WTC11 (cell line): ENCODE measurements around the gene ARIH1. TPM values are rescaled to one million over a fixed set of nuclear protein-coding genes. Genes with fewer than 3 reads are reported as not detected.

Experiments used
- ATAC-seq: fragments of 200-7000 bp; cut with Tn5 transposase; 2 replicates; pipeline ENCODE4 v1.10.0; 2021; ENCODE audit warnings: mild to moderate bottlenecking, moderate library complexity
- CTCF ChIA-PET: fragments of 300-600 bp; sonication (Branson Sonifier 250); formaldehyde crosslinking; loops from one replicate; lab custom pipeline; 2021; ENCODE audit warnings: antibody characterized with exemption; lab: Charles Lee
- POLR2A ChIA-PET: fragments of 350-600 bp; sonication (Branson Sonifier 250); formaldehyde crosslinking; loops from one replicate; lab custom pipeline; 2021; ENCODE audit warnings: antibody characterized with exemption; lab: Charles Lee
- DNase-seq: peaks from one replicate; pipeline ENCODE4 v3.0.0; 2021; ENCODE audit warnings: low spot score
- H3K27ac Mint-ChIP-seq: 2 replicates; pipeline ENCODE4 v1.8.0; 2021; ENCODE audit warnings: mixed read lengths
- H3K27me3 Mint-ChIP-seq: 2 replicates; pipeline ENCODE4 v1.8.0; 2021; ENCODE audit warnings: low read depth, mild to moderate bottlenecking, moderate library complexity, mixed read lengths
- H3K36me3 Mint-ChIP-seq: 2 replicates; pipeline ENCODE4 v1.8.0; 2021; ENCODE audit warnings: mixed read lengths
- H3K4me1 Mint-ChIP-seq: 2 replicates; pipeline ENCODE4 v1.8.0; 2022; ENCODE audit warnings: mixed read lengths
- H3K4me3 Mint-ChIP-seq: 2 replicates; pipeline ENCODE4 v1.8.0; 2021; ENCODE audit warnings: mild to moderate bottlenecking, moderate library complexity, mixed read lengths
- H3K9me3 Mint-ChIP-seq: 2 replicates; pipeline ENCODE4 v1.8.0; 2021; ENCODE audit warnings: mixed read lengths
- ATF1 ChIP-seq: sonication (generic); formaldehyde crosslinking; IDR thresholded peaks from 2 replicates; pipeline ENCODE4 v1.8.1; 2023; ENCODE audit warnings: mild to moderate bottlenecking, moderate library complexity, missing genetic modification reagents
- CREB1 ChIP-seq: sonication (generic); formaldehyde crosslinking; IDR thresholded peaks from 2 replicates; pipeline ENCODE4 v1.8.0; 2023; ENCODE audit warnings: mild to moderate bottlenecking, missing genetic modification reagents
- E2F4 ChIP-seq: sonication (generic); formaldehyde crosslinking; IDR thresholded peaks from 2 replicates; pipeline ENCODE4 v1.8.1; 2022; ENCODE audit warnings: low read depth, mild to moderate bottlenecking, moderate library complexity, missing genetic modification reagents, borderline replicate concordance
- ESRRA ChIP-seq: sonication (generic); formaldehyde crosslinking; IDR thresholded peaks from 2 replicates; pipeline ENCODE4 v1.8.1; 2022; ENCODE audit warnings: mild to moderate bottlenecking, missing genetic modification reagents, borderline replicate concordance
- JAZF1 ChIP-seq: fragments of 250-450 bp; sonication (Bioruptor Pico); IDR thresholded peaks from 2 replicates; pipeline ENCODE4 v1.9.0; 2021; ENCODE audit warnings: moderate library complexity, mild to moderate bottlenecking, inconsistent platforms
- JUN ChIP-seq: sonication (generic); formaldehyde crosslinking; IDR thresholded peaks from 2 replicates; pipeline ENCODE4 v1.8.0; 2023; ENCODE audit warnings: mild to moderate bottlenecking, missing genetic modification reagents
- KAT7 ChIP-seq: sonication (generic); formaldehyde crosslinking; IDR thresholded peaks from 2 replicates; pipeline ENCODE4 v1.8.1; 2023; ENCODE audit warnings: missing genetic modification reagents, mild to moderate bottlenecking, borderline replicate concordance
- MLX ChIP-seq: sonication (generic); formaldehyde crosslinking; IDR thresholded peaks from 2 replicates; pipeline ENCODE4 v1.8.1; 2023; ENCODE audit warnings: mild to moderate bottlenecking, missing genetic modification reagents, moderate library complexity
- MXD4 ChIP-seq: fragments of 250-450 bp; sonication (Bioruptor Pico); IDR thresholded peaks from 2 replicates; pipeline ENCODE4 v1.8.0; 2021; ENCODE audit warnings: mild to moderate bottlenecking, moderate library complexity, borderline replicate concordance
- NFATC4 ChIP-seq: fragments of 250-450 bp; sonication (Bioruptor Pico); IDR thresholded peaks from 2 replicates; pipeline ENCODE4 v1.9.0; 2021; ENCODE audit warnings: mild to moderate bottlenecking
- NR2C2 ChIP-seq: sonication (generic); formaldehyde crosslinking; IDR thresholded peaks from 2 replicates; pipeline ENCODE4 v1.8.0; 2022; ENCODE audit warnings: mild to moderate bottlenecking, missing genetic modification reagents
- PRRX2 ChIP-seq: fragments of 250-450 bp; sonication (Bioruptor Pico); IDR thresholded peaks from 2 replicates; pipeline ENCODE4 v1.8.0; 2021; ENCODE audit warnings: mild to moderate bottlenecking
- SP1 ChIP-seq: sonication (generic); formaldehyde crosslinking; conservative IDR thresholded peaks from 2 replicates; pipeline ENCODE4 v1.8.1; 2022; ENCODE audit warnings: missing genetic modification reagents
- TEAD4 ChIP-seq: sonication (generic); formaldehyde crosslinking; IDR thresholded peaks from 2 replicates; pipeline ENCODE4 v1.8.0; 2022; ENCODE audit warnings: mild to moderate bottlenecking, missing genetic modification reagents
- USF2 ChIP-seq: sonication (generic); formaldehyde crosslinking; IDR thresholded peaks from 2 replicates; pipeline ENCODE4 v1.8.1; 2023; ENCODE audit warnings: mild to moderate bottlenecking, missing genetic modification reagents, moderate library complexity
- ZNF416 ChIP-seq: fragments of 250-450 bp; sonication (Bioruptor Pico); IDR thresholded peaks from 2 replicates; pipeline ENCODE4 v1.9.0; 2021; ENCODE audit warnings: mild to moderate bottlenecking, inconsistent platforms
- ZNF423 ChIP-seq: fragments of 250-450 bp; sonication (Bioruptor Pico); IDR thresholded peaks from 2 replicates; pipeline ENCODE4 v2.1.2; 2022; ENCODE audit warnings: mild to moderate bottlenecking, moderate library complexity
- ZNF425 ChIP-seq: fragments of 250-450 bp; sonication (Bioruptor Pico); conservative IDR thresholded peaks from 2 replicates; pipeline ENCODE4 v1.9.0; 2021; ENCODE audit warnings: mild to moderate bottlenecking
- total RNA-seq: library from RNA; stranded (reverse); gene quantifications from 3 replicates; pipeline ENCODE4 v1.2.3, GENCODE V29; 2021
- TF ChIP-seq, protein P1 (sequence below): fragments of 250-450 bp; sonication (Bioruptor Pico); IDR thresholded peaks from 2 replicates; pipeline ENCODE4 v2.1.2; 2022; ENCODE audit warnings: mild to moderate bottlenecking, moderate library complexity
- TF ChIP-seq, protein P2 (sequence below): sonication (generic); formaldehyde crosslinking; IDR thresholded peaks from 2 replicates; pipeline ENCODE4 v1.8.1; 2023; ENCODE audit warnings: mild to moderate bottlenecking, missing genetic modification reagents
- TF ChIP-seq, protein P3 (sequence below): sonication (generic); formaldehyde crosslinking; IDR thresholded peaks from 2 replicates; pipeline ENCODE4 v1.8.0; 2022; ENCODE audit warnings: mild to moderate bottlenecking, missing genetic modification reagents
- TF ChIP-seq, protein P4 (sequence below): sonication (generic); formaldehyde crosslinking; IDR thresholded peaks from 2 replicates; pipeline ENCODE4 v1.8.1; 2022; ENCODE audit warnings: missing genetic modification reagents, borderline replicate concordance
- TF ChIP-seq, protein P5 (sequence below): sonication (generic); formaldehyde crosslinking; IDR thresholded peaks from 2 replicates; pipeline ENCODE4 v1.8.1; 2023; ENCODE audit warnings: mild to moderate bottlenecking, missing genetic modification reagents
- TF ChIP-seq, protein P6 (sequence below): sonication (generic); formaldehyde crosslinking; conservative IDR thresholded peaks from 2 replicates; pipeline ENCODE4 v1.8.1; 2022; ENCODE audit warnings: mild to moderate bottlenecking, missing genetic modification reagents

The ARIH1 gene
- total RNA-seq, 1 experiment from 2014 or later = 198 TPM

DNA sequence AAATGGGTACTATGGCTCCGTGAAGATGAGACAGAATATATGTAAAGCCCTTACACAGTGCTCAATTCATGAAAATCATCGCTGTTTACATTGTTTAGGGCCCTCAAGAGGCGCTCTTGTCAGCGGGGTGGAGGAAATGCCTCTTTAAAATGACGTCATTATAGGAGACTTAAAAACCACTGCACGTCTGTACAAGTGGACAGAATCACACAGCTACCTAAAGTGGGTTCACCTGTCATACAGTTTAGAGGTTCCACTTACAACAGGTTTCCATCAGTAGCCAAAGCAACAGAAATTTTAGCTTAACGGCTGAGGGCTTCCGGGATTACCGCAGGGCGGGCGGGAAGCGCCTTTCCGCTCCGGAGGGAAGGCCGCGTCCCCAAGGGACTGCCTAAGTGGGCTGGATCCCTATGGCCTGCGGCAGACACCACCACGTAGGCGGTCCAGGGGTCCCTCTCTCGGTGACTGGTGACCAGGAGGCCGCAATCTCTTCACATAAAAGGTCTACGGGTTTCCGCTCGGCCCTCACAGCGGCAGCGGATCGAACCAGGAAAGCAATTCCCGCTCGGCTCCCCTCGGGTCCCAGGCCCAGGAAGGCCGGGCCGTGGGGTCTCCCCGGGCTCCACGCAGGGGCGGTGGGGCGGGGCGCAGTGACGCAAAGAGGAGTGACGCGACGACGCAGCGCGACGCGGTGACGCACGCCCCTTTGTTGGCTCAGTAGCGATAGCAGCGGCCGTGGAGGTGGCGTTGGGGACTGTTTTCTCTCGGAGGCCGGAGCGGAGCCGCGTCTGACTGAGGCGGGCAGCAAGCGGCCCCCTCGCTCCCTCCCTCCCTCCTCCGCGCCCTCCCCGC, at the start of gene ARIH1 (continued):
- TF ChIP-seq, protein P1, sequence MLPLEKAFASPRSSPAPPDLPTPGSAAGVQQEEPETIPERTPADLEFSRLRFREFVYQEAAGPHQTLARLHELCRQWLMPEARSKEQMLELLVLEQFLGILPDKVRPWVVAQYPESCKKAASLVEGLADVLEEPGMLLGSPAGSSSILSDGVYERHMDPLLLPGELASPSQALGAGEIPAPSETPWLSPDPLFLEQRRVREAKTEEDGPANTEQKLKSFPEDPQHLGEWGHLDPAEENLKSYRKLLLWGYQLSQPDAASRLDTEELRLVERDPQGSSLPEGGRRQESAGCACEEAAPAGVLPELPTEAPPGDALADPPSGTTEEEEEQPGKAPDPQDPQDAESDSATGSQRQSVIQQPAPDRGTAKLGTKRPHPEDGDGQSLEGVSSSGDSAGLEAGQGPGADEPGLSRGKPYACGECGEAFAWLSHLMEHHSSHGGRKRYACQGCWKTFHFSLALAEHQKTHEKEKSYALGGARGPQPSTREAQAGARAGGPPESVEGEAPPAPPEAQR = no peak
- TF ChIP-seq PRRX2 (CRISPR knock-in tag) (no peak), ESRRA (CRISPR knock-in tag) (peak; percentile 33; the same call in 1 of the 2 replicates), TEAD4 (CRISPR knock-in tag) (no peak), CREB1 (CRISPR knock-in tag) (0 out of 2 replicates have a peak, but pooled peaks have one; percentile 64), USF2 (CRISPR knock-in tag) (no peak), JUN (CRISPR knock-in tag) (no peak; the same call in 1 of the 2 replicates), SP1 (peak; percentile 98), ATF1 (CRISPR knock-in tag) (no peak), MXD4 (CRISPR knock-in tag) (no peak), JAZF1 (CRISPR knock-in tag) (no peak), ZNF416 (CRISPR knock-in tag) (no peak), E2F4 (CRISPR knock-in tag) (no peak), NR2C2 (no peak), ZNF423 (CRISPR knock-in tag) (no peak)
- TF ChIP-seq, protein P2, sequence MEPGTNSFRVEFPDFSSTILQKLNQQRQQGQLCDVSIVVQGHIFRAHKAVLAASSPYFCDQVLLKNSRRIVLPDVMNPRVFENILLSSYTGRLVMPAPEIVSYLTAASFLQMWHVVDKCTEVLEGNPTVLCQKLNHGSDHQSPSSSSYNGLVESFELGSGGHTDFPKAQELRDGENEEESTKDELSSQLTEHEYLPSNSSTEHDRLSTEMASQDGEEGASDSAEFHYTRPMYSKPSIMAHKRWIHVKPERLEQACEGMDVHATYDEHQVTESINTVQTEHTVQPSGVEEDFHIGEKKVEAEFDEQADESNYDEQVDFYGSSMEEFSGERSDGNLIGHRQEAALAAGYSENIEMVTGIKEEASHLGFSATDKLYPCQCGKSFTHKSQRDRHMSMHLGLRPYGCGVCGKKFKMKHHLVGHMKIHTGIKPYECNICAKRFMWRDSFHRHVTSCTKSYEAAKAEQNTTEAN (CRISPR knock-in tag) = peak; percentile 86
- TF ChIP-seq, protein P3, sequence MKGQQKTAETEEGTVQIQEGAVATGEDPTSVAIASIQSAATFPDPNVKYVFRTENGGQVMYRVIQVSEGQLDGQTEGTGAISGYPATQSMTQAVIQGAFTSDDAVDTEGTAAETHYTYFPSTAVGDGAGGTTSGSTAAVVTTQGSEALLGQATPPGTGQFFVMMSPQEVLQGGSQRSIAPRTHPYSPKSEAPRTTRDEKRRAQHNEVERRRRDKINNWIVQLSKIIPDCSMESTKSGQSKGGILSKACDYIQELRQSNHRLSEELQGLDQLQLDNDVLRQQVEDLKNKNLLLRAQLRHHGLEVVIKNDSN (CRISPR knock-in tag) = peak; percentile 51; the same call in 1 of the 2 replicates
- TF ChIP-seq, protein P4, sequence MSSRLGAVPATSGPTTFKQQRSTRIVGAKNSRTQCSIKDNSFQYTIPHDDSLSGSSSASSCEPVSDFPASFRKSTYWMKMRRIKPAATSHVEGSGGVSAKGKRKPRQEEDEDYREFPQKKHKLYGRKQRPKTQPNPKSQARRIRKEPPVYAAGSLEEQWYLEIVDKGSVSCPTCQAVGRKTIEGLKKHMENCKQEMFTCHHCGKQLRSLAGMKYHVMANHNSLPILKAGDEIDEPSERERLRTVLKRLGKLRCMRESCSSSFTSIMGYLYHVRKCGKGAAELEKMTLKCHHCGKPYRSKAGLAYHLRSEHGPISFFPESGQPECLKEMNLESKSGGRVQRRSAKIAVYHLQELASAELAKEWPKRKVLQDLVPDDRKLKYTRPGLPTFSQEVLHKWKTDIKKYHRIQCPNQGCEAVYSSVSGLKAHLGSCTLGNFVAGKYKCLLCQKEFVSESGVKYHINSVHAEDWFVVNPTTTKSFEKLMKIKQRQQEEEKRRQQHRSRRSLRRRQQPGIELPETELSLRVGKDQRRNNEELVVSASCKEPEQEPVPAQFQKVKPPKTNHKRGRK (CRISPR knock-in tag) = no peak

DNA sequence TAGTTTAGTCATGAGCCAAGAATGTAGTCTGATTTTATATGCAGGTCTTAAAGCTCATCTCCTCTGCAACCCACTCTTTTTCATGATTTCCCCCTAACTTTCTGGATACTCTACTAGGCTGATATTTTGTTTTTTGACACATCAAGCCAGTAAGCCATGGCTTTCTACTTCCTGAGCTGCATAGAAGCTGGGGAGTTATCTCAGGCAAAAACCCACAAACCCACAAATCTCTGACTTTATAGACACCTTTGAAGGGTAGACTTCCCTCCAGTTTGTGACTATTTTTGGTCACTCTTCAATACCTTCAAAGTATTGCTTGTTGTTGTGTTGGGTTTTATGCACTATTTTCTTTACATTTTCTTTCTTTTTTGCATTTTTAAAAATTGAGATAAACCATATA, 47.4 kb upstream of the ARIH1 start:
- Mint-ChIP-seq H3K36me3 (peaks cover 6% of the 10 kb centered on the region), H3K9me3 (peaks cover 37% of the 10 kb centered on the region), H3K4me1 (no peaks in the 10 kb centered on the region), H3K4me3 (no peak overlapping the region), H3K27ac (no peak overlapping the region), H3K27me3 (peaks cover 35% of the 10 kb centered on the region)
- DNase-seq (no peak), ATAC-seq (no peak)
- ChIA-PET CTCF (no interaction called here), POLR2A (no interaction called here)
- TF ChIP-seq, protein P5, sequence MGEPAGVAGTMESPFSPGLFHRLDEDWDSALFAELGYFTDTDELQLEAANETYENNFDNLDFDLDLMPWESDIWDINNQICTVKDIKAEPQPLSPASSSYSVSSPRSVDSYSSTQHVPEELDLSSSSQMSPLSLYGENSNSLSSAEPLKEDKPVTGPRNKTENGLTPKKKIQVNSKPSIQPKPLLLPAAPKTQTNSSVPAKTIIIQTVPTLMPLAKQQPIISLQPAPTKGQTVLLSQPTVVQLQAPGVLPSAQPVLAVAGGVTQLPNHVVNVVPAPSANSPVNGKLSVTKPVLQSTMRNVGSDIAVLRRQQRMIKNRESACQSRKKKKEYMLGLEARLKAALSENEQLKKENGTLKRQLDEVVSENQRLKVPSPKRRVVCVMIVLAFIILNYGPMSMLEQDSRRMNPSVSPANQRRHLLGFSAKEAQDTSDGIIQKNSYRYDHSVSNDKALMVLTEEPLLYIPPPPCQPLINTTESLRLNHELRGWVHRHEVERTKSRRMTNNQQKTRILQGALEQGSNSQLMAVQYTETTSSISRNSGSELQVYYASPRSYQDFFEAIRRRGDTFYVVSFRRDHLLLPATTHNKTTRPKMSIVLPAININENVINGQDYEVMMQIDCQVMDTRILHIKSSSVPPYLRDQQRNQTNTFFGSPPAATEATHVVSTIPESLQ (CRISPR knock-in tag) = no peak
- no peak for TF ChIP-seq NFATC4 (CRISPR knock-in tag)
- TF ChIP-seq KAT7 (CRISPR knock-in tag) = no peak
- TF ChIP-seq ZNF425 = no peak
- no peak for TF ChIP-seq ESRRA (CRISPR knock-in tag)
- no peak for TF ChIP-seq MLX
- TF ChIP-seq, protein P6, sequence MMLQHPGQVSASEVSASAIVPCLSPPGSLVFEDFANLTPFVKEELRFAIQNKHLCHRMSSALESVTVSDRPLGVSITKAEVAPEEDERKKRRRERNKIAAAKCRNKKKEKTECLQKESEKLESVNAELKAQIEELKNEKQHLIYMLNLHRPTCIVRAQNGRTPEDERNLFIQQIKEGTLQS (CRISPR knock-in tag) = no peak
